ENCODE results near the gene CCL4L2. TPM values are rescaled to one million over a fixed set of nuclear protein-coding genes. Genes with fewer than 3 reads are reported as not detected.
"Not testable (repeated sequence)": the region's sequence is repeated elsewhere in the genome, so short reads cannot be mapped to it uniquely, and the experiment has no call there.

The CCL4L2 gene
- total and polyA plus RNA-seq, 2 of the 8 experiments (the other 6 are each of a cell fraction or from before 2014, with no cell fraction given): not detected

GRCh38 chr17:36211484-36212271 lies 815 bp downstream of the CCL4L2 start:
- H3K56ac ChIP-seq (replicated peaks; ENCODE audit: insufficient read length, low read depth, low read length); H4K20me1 ChIP-seq (replicated peaks in 1 of 2; ENCODE audit: control insufficient read depth in 1 of 2, insufficient read depth in 2 of 2, low read length in 2 of 2); H4K8ac ChIP-seq (ENCODE audit: extremely low read depth, insufficient read depth, low read length); H3K18ac ChIP-seq (ENCODE audit: extremely low read depth, low read length); H3K4ac ChIP-seq (replicated peaks; ENCODE audit: insufficient read length, low read depth, low read length); DNase-seq (ENCODE audit: low read depth in 1 of 2, low spot score in 2 of 2); H4K5ac ChIP-seq (ENCODE audit: insufficient read length, low read depth, low read length); H2AK5ac ChIP-seq (ENCODE audit: low read depth, low read length); CTCF ChIA-PET (ENCODE audit: partially characterized antibody); H2BK120ac ChIP-seq (replicated peaks; ENCODE audit: low read depth, low read length); H2BK20ac ChIP-seq (ENCODE audit: low read length); H3K23ac ChIP-seq (ENCODE audit: insufficient read length); H3K4me3 ChIP-seq (ENCODE audit: extremely low read depth in 1 of 4, insufficient read depth in 2 of 4, low read depth in 3 of 4, low read length in 4 of 4); H3K23me2 ChIP-seq (ENCODE audit: low read depth, low read length); H2AFZ ChIP-seq (ENCODE audit: low read length); H2BK12ac ChIP-seq (ENCODE audit: low read depth, low read length); H3K36me3 ChIP-seq (ENCODE audit: control insufficient read depth in 2 of 4, insufficient read depth in 4 of 4, low read length in 3 of 4); H3K27me3 ChIP-seq (replicated peaks in 1 of 4; ENCODE audit: control insufficient read depth in 3 of 4, extremely low read depth in 1 of 4, insufficient read depth in 3 of 4, low read length in 3 of 4); H4K91ac ChIP-seq (replicated peaks; ENCODE audit: insufficient read length, low read length); H3K79me2 ChIP-seq (ENCODE audit: control insufficient read depth in 1 of 2, insufficient read depth in 2 of 2, low read length in 2 of 2); H3K79me1 ChIP-seq (ENCODE audit: low read depth, low read length); H3K4me1 ChIP-seq (replicated peaks in 1 of 4; ENCODE audit: control insufficient read depth in 3 of 4, insufficient read depth in 4 of 4, low read length in 3 of 4); POLR2A ChIA-PET (ENCODE audit: partially characterized antibody); H2BK5ac ChIP-seq (ENCODE audit: low read depth, low read length); H3K4me2 ChIP-seq (ENCODE audit: insufficient read depth in 1 of 2, low read depth in 2 of 2, low read length in 2 of 2); FAIRE-seq; H3K9ac ChIP-seq (replicated peaks in 1 of 4; ENCODE audit: extremely low read depth in 1 of 4, low read depth in 3 of 4, low read length in 3 of 4); H3K14ac ChIP-seq (ENCODE audit: insufficient read length); H3K27ac ChIP-seq (ENCODE audit: low read depth, low read length); H3K9me3 ChIP-seq (ENCODE audit: insufficient read depth in 2 of 2, low read depth in 1 of 2, low read length in 1 of 2); H2BK15ac ChIP-seq (ENCODE audit: low read length): not testable (repeated sequence)
- 88% methylated on average over 9 of the region's 10 CpGs; no CpG with 5 or more reads in 1 of the 2 experiments for WGBS, 2 experiments (ENCODE audit: extremely low coverage in 1 of 2, insufficient coverage in 1 of 2, insufficient read length in 1 of 2, insufficient replicate concordance in 2 of 2, low coverage in 1 of 2, low lambda C conversion rate in 2 of 2, missing lambda C conversion rate in 1 of 2)

All from H1 (cell line).